G401 (cell line): ENCODE results near the gene HOXB1. TPM values are rescaled to one million over a fixed set of nuclear protein-coding genes. Genes with fewer than 3 reads are reported as not detected.

Experiments used
- DNase-seq: peaks from one replicate; pipeline ENCODE4 v3.0.0-alpha.2; 2015; ENCODE audit warnings: low spot score
- in situ Hi-C: cut with HindIII; loops from 2 replicates; pipeline ENCODE4 v1.10.0; 2016; ENCODE audit warnings: low sequenced_read_pairs, mixed read lengths
- total RNA-seq: library from RNA; depleted of rRNA; stranded (reverse); fragments of >200 nt; shearing (Covaris generic); gene quantifications from 2 replicates; pipeline ENCODE4 v1.2.3, GENCODE V29; 2014

Gene HOXB1
- total RNA-seq, 1 experiment from 2014 or later = not detected

DNA sequence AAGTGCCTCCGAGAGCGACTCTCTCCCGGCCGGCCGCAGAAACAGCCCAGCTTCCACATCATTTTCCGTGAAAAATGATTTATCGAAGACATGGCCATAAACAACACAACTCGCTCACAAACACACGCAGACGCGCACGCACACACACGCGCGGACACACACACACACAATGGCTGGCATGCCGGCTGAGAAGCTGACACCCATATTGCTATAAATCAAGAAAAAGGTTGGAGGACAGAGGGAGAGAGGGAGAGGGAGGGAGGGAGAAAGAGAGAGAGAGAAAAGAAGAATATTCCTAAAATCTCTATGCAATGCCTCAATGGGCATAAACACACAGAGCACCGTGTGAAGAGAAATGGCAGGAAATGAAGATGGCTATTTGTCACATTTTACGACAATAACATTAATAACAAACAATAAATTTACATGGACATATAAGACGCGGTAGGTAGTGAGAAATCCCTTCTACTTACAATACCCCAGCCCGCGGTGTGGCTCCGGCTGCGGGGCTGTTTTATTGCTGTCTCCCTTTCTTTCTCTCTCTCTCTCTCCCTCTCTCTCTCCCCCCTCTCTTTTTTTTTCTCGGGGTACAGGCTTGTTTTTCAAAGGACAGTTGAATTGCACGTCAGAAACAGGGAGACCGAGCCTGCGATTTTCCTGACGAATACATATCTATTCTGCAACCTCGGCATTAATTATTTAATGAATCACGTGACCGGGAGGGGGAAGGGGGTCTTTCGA lies 37.9 kb upstream of the HOXB1 start:
- in situ Hi-C loops = no loop called here

DNA sequence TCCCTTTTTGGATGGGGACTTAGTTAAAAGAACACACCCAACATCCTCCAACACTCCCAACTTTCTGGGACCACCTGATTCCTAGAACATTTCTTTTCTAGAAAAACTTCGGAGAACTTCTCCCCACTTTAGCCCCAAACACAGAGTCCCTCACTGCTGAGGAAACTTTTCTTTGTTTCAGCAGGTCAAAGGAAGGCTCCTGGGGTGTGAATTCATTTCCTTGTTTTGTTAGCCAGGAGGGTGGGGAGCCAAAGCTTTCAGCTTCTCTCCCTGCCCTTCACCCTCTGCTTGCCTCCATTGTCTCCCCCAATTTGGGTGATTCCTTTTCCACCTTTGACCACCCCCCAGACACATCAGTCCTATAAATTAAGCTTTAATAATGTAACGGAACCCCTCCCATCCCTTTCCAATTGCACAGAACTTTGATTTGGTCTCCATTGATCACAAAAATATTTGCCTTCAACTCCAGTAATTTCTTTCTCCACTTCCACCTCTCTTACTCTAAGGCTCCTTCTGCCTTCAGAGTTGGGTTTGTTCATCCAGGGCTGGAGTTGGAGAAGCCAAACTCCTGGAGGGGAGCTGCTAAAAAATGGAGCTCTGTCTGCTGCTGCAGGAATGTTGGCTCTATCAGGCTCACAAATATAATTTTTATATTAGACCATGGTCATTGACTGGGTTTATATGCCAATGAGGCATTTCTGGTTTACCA lies 37.0 kb upstream of the HOXB1 start:
- no peak for DNase-seq
- in situ Hi-C loops = no loop called here

More for the DNA sequence above, 37.9 kb upstream of the HOXB1 start:
- no peak for DNase-seq

DNA sequence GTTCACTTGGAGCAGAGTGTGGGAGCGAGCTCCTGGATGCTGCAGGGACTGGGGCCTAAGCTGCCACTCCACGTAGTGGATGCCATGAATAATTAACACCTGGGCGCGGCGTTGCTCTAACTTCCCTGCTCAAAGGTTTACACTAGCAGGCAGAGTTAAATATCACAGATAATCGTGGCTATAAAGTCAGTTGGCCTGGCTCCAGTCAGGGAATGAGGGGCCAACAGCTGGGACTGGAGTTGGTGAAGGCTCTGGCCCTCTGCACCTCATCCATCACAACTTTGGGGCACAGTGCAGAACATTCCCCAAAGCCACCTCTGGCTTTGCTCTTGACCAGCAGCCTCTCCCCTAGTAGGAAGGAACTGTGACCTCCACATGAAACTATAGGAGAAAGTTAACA lies 36.4 kb upstream of the HOXB1 start:
- DNase-seq = no peak

DNA sequence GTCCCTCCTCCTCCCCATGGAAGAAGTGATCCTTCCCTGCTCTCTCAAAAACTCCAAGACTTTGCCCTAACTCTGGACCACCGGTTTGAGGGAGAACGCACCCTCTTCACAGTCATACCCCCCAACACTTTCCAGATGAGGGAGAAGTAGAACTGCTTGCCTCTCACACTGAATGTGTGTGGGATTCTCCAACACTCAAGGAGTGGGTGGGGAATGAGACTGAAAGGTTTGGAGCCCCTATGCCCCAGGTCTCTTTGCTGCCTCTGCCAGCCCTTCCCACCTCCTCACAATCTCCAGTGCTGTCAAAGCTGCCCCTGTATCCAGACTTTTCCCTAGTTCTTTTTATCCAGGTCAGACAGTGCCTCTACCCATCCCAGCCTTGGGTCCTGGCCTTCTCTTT lies 35.9 kb upstream of the HOXB1 start:
- DNase-seq = no peak
- in situ Hi-C loops = no loop called here

More for the DNA sequence above, 36.4 kb upstream of the HOXB1 start:
- in situ Hi-C loops = no loop called here

DNA sequence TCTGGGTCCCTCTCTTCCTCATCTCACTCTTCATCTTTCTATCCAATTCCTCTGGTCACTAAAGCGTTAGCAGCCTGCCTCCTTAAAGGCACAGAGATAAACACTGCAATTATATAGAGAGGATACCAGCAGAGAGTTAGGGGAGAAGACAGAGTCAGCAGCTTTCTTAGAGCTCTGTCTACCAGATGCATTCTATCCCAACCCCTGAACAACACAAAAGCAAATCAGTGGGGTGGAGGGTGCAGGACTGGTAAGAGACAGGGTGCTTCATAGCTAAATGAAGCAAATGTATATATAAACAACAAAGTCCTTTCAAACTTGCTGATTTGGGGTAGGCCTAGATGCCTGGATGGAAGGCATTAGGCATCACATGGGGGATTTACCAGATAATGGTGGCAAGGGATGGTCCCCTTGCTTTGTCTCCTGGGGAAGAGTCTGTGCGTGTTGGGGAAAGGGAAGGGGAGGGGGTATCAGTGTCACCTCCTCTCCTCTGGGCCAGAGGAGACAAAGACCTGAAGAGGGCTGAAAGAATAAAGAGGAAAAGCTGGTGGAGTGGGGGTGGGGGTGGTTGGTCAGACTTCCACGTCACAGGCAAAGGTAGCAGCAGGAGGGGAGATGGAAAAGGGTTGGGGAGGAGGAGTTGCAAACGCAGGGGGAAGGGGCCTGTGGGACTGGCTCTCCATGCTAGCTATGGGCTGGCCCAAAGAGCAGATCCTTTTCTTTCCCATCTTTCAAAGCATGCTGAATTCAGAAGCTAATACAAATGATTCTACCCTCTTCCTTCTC lies 35.3 kb upstream of the HOXB1 start:
- in situ Hi-C loops = no loop called here
- DNase-seq = no peak

DNA sequence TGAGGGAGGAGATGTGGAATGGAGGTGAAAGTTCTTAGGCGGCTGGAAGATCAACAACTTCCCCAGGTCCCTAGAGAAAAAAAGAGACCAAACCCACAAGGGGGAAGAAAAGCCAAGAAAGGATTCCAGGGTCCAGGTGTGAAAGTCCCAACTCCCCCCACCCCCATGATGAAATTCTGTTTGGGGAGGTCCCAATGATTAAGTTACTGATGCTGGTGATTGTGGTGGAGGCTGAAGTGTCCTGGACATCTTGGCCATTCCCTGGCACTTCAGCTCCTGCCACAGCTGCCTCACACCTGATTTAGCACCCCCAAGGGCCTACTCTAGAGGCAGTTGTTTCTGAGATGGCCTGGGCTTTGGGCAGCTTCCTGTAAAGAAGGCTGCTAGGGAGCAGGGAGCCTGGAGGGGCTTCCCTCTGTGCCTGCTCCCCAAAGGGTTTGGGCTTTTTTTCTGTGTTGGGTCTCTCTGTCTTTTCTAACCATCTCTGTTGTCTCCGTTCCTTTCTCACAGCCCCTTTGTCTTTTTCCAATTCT lies 34.3 kb upstream of the HOXB1 start:
- in situ Hi-C loops = no loop called here
- no peak for DNase-seq

DNA sequence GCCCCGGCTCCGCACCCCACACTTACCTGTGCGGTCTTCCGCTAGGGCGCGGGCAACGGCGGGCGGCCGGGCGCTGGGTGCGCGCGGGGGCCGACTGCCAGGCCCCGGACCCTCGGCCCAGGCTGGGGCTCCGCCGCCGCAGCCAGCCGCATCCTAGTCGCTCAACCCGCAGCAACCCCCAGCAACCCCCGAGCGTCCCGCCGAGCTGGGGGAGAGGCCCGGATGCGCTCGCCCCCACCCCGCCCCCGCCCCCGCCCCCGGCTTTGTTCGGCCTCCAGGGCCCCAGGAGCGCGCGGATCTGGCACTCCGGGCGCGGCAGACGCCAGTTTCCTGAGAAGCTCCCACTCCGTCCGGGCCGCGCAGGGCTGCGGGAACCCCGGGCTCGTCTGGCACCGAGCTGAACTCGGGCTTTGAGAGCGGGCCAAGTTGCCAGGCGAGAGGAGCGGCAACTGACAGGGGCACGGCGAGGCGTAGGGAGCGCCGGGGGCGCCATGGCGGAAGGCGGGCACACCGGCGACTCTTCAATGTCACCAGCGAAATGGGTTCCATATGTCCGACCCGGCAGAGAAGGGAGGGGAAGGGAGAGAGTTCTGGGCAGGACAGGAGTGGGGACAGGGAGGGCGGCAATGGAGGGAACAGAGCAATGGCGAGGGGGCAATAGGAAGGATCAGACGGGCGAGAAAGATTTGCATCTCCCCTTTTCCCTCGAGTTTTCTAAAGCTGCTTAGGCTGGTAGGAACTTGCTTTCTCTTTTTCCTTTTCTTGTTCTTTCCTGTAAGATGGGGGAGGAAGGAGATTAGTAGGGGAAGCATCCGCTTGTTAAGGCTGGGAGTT lies 33.6 kb upstream of the HOXB1 start:
- DNase-seq = no peak
- in situ Hi-C loops = no loop called here

DNA sequence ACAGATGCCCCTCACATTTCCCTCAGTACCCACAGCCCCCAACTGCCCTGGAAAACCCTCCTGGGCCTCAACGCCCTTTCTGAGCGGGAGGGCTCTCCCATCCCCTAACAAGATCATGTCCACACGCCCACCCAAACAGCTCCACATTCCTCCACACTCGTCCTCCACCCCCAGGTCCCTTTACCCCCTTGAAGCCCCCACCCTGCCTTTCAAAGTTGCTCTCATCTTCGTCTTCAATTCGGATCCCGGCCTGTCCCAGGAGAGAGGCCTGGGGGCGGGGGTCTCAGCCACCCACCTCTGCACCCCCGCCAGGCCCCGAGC lies 33.0 kb upstream of the HOXB1 start:
- in situ Hi-C loops = no loop called here
- DNase-seq = no peak

DNA sequence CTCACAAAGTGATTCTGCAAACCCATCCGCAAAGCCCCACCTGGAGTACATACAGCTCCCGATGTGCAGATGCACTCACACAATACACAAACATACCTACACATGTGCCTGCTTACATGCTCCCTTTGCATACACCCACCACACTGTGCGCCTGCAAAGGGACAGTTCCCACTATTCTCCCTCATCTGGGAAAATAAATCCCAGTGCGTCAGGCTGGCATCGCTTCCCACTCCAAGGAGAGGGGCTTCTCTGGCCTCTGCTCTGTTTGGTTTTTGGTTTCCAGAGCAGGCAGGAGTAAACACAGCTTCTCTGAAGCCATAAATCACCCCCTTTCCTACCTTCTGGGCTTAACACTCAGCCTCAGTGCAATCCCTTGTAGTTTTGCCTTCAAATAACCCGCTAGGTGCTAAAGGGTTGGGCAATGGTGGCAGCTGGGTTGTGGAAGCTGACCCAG lies 32.6 kb upstream of the HOXB1 start:
- in situ Hi-C loops = no loop called here

DNA sequence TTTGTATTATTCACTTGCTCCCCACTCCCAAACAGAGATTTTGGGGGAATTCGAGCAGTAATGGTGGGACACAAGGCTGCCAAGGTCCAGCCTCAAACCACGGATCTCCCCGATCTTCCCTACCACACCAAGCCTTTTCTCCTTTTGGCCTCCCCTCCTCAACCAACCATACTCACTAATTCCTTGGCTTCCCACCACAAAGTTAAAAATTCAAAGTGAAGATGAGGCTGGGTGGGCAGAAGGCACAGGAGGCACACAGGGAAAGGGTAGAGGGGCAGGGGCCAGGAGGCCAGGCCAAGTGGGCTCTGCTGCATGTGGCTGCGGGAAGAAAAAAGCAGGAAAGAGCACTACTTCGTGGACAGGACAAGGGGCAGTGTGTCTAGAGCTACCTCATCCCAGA lies 32.1 kb upstream of the HOXB1 start:
- in situ Hi-C loops = no loop called here
- DNase-seq = no peak

More for the DNA sequence above, 32.6 kb upstream of the HOXB1 start:
- no peak for DNase-seq

DNA sequence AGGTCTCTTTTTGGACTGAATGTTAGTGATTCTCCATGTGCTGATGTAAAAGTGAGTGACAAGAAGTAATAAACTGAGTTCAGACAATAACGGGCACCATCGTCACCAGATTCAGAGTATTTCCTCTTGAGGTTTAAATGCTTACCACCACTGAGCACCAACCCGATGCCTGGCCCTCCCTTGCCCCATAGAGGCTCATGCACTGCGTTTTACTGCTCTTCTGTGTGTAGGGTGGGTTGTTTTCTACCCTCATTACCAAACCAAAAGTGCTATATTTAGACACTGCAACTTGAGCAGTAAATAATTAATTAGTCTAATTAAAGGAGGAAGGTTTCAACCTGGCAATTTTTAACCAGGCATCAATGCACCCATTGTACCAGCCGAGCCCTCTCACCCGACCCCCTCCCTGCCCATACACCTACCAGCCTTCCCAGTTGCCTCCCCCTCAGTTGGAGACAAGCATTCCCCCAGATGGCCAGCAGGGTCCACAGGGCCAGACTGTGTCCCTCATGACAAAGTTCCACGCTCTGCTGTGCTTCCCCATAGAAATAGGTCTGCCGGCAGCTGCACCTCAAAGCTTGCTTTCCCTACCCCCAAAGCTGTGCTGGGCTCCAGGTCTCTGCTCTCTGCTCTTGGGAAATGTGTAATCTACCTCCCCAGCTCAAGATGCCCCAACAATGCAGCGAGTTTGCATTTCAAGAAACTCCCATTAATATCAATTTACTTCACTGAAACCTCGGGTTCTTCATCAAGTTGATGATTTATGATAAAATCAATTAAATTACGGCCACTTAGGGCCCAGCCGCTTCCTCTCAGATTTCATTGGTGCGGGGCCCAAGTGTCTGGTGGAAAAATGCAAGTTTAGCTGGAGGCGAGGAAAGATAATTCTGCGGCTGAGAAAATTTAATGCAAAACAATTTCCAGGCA lies 31.3 kb upstream of the HOXB1 start:
- no peak for DNase-seq
- in situ Hi-C loops = no loop called here

DNA sequence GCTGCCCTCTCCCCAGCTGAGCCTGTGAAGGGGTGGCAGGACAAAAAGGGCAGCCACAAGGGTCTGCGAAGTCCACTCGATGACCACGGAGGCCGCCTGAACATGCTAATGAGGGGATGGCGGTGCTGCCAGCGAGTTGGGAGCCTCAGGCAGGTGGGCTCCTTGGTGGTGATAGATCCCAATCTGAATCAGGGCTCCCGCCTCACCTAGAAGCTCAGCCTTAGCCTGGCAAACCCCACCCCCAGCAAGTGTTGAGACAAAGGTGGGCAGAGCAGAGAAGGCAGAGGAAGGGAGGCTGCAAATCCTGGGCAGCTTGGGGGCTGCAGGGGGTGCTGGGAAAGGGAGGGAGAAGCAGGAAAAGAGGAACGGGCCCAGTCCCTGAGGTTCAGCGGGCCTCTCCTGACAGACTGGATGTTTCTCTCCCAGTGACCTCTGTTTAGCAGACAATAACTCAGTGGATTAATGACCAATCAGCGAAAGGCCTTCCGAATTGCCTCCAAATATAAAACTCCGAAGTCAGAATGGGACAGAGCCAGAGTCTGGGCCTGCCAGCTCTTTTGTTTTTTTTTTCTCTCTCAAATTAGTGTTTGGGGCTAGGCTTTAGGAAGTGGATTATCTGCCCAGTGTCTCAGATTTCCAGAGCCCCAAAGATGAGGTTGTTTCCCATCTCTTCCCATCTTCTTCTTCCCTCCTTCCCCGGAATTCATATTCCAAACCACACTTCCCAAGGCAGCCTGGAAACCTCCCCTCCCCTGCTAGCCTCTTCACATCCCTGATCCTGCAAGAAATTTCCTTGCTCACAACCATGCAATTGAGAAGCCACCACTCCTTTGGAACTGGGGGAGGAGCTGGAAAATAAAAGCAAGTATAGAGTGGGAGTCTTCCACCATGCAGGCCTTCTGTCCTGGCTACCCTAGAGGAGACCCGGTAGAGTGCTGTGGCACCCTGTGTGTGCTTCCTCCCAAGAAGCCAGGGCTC lies 29.3 kb upstream of the HOXB1 start:
- no peak for DNase-seq
- in situ Hi-C loops = no loop called here

DNA sequence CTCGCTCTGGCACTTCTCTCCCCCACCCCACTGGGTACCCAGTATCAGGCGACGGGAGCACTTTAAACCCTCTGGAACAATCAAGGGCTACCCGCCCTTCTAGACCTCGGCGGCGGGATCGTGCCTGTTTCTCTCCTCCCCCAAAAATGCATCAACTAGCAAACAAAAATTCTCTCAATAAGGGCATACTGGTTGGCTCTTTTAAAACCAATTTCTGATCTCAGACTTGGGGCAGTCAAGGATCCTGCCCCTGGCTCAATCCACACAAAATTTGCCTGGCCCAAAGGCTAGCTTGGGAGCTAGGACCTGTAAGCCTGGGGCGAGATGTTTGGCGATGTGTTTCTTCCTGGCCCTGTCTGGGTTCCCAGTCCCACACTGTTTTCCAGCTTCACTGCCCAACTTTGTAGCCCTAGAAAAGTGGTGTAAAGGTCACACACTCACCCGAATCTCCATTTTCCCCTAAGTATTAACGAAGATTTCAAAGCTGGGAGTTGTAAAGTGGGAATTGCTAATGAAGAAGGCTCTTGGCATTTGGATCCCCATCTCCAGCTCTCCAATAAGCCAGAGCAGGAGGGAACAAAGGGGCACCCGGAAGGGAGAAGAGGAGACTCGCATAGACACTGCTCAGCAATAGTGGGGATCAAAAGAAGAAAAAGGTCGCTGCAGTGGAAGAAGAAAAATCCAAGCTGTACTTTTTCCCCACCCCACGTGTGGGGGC lies 28.5 kb upstream of the HOXB1 start:
- in situ Hi-C loops = no loop called here
- DNase-seq = no peak

DNA sequence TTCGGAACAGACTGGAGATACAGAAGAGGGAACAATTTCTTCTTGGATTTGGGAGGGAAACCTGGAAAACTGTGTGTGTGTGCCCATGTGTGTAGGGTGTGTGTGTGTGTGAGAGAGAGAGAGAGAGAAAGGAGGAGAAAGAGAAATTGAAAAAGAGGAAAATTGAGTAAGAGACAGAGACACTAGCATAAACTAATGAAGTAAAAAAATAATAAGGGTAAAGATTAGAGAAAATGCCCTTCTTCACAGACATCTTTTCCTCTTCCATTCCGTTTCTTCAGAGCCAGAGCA lies 28.0 kb upstream of the HOXB1 start:
- in situ Hi-C loops = no loop called here

DNA sequence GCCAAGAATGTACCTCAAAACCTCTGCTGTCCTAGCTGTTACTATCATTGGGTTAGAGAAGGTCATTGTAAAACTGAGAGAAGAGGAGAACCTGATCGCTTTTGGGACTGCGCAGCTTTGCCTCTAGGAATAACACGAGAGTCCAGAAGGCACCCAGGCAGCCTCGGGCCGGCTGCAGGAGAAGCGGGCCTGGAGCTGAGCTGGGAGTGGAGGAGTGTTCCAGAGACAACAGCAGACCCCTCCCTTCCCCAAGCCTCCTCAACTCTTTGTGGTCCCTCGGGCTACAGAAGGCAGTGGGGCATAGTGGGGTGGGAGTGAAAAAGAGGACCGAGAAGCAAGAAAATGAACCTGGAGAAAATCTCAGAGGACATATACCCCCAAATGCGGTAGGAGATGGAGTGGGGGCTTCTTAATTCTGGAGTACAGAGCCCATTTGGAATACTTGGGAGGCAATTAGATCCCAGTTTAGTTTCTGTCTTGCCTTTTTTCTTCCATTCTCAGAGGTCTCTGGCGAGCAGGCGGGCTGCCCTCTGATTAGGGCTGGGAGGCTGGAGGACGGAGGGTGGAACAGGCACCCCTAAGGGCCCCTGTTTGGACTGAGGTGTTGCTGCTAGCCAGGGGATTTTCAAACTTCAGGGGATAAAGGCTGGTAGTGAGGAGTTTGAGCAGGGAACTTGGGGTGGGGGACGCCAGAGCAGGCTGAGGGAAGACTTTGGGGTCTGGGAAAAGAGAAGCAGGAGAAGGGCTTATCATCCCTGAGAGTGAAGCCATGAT lies 27.4 kb upstream of the HOXB1 start:
- no peak for DNase-seq
- in situ Hi-C loops = no loop called here

More for the DNA sequence above, 28.0 kb upstream of the HOXB1 start:
- no peak for DNase-seq
